Measurements from ENCODE around the gene TM4SF18. TPM values are rescaled to one million over a fixed set of nuclear protein-coding genes. Genes with fewer than 3 reads are reported as not detected.

The TM4SF18 gene
- polyA plus RNA-seq, 3 donors, result 23.1 to 31.6 (median 26.6) TPM

DNA sequence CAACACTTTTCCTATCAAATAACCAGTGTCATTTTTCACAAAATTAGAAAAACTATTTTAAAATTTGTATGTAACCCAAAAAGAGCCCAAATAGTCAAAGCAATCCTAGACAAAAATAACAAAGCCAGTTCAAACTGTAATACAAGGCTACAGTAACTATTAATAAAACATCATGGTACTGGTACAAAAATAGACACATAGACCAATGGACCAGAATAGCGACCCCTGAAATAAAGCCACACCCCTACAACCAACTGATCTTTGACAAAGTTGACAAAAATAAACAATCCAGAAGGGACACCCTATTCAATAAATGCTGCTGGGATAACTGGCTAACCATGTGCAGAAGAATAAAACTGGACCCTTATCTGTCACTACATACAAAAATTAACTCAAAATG is 19.9 kb downstream of the TM4SF18 start:
- DNase-seq (ENCODE audit: extremely low read depth in 1 of 11, low read depth in 9 of 11, low spot score in 4 of 11), result no peak

DNA sequence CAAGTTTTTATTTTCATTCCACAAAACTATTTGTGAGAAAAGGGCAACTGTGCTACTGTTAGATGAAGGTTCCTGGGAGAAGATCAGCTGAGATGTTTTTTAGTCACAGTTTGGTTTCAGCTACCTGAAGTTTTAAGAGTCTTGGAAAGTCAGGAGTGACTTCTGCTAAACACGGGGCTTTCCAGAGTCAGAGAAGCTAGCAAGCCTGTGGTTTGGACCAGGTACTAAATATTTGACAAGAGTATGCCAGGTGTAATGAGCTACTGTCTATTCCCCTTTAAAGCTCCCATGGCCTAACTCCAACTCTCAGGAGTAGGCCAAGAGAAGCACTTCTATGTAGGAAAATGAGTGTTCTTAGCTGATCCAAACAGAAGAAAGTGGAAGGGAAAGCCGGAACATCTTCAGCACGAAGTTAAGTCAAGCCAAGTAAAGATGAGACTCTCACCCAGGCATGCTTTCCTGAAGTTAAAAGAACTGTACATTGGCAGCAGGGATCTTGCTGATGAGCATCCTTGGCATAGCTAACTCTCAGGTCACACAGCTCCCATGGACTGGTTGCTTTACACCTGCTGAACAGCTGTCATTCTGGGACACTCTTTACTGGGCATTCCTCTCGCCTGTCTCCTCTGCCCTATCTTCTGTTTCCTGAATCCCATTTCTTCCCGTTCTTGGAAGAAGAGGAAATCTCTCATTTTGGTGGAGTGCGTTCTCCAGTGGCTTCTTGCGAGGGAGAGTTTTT is 22.5 kb downstream of the TM4SF18 start:
- DNase-seq (ENCODE audit: extremely low read depth in 1 of 11, low read depth in 9 of 11, low spot score in 4 of 11), result no peak

GRCh38 chr3:149307435-149307783 is 26.0 kb downstream of the TM4SF18 start:
- DNase-seq (ENCODE audit: extremely low read depth in 1 of 11, low read depth in 9 of 11, low spot score in 4 of 11), result no peak

- no peak for DNase-seq (ENCODE audit: extremely low read depth in 1 of 11, low read depth in 9 of 11, low spot score in 4 of 11)
These were observed 26.5 kb downstream of the TM4SF18 start for GRCh38 chr3:149306751-149307434.

DNA sequence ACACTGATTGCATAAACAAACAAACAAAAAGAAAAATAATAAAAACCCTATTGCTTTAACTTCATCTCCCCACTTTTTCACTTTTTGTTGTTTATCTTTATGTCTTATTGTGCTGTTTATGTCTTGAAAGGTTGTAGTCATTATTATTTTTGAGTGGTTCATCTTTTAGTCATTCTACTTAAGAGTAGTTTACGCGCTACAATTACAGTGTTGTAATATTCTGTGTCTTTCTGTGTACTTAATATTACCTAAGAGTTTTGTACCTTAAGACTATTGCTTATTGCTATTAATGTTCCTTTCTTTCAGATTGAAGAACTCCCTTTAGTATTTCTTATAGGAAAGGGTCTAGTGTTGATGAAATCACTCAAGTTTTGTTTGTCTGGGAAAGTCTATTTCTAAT is 28.1 kb downstream of the TM4SF18 start:
- no peak for DNase-seq (ENCODE audit: extremely low read depth in 1 of 11, low read depth in 9 of 11, low spot score in 4 of 11)

DNA sequence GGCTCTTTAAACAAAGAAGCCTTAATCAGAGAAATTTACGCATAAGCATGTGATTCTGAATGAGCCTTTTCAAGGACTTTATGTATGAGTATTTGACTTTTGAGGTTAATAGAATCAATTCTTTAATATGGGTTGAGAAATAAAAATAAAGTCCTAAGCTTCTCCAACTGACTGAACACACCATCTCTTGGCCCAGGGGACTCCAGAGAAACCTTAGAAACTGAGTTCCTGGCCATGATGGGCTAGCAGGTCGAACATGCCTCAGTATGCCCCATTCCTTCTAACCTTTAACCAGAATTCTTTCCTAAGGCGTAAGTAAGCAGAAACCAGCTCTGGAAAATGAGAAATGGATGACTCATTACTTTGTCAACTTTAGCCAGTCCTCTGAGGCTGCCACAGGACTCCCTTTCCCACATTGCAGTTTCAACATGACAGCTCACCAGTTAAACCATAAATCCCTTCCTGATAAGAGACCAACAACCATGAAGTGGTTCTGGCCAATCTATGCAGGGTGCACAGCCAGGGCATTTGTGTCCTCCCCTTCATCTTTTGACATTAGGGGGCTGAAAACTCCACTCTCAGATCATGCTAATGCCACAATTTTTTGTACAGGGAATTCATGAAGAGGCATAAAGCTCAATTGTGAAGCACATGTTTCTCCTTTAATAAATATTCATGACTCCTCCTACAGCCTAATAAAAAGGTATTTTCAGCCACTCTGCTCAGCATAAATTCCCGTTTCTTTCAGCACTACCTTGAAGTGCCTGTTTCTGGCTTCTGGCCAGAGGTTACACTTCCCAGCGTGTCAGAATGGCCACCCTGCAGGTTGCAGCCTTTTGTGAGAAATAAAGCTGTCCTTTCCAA is 33.3 kb downstream of the TM4SF18 start:
- peak in 10 of 11 donors; percentile 20 to 72 (median 45) for DNase-seq (ENCODE audit: extremely low read depth in 1 of 11, low read depth in 9 of 11, low spot score in 4 of 11)

DNA sequence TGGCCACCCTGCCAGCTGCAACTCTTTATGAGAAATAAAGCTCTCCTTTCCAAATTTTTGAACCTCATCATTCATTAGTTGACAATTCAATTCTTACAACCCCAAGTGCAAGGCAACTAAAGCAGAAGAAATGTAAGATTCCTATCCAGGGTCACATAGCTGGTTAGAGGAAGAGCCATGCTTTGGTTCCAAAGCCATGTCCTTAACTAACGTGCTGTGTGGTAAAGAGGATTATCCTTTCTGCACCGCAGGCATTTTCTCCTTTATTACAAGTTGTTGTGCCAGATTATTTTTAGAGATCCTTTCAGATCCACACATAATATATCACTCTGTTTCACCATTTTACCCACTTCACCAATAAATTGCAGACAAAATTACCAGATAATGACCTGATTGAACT is 36.5 kb downstream of the TM4SF18 start:
- DNase-seq (ENCODE audit: extremely low read depth in 1 of 11, low read depth in 9 of 11, low spot score in 4 of 11), result no peak

DNA sequence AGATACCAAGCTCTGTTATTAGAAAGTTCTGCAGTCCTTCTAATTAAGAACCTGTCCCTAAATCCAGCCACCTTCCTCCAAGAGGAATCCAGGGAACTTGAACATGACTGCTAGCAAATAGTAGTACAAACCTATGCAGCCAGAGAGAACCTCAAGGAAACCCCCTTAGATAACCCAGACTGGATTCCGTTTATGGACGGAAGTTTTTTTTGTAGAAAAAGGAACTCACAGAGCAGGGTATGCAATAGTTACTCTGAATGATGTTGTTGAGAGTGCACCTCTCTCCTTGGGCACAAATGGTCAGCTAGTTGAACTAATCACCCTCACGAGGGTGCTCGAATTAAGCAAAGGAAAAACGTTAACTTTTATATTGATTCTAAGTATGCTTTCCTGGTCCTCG is 40.8 kb downstream of the TM4SF18 start:
- DNase-seq (ENCODE audit: extremely low read depth in 1 of 11, low read depth in 9 of 11, low spot score in 4 of 11), result no peak

DNA sequence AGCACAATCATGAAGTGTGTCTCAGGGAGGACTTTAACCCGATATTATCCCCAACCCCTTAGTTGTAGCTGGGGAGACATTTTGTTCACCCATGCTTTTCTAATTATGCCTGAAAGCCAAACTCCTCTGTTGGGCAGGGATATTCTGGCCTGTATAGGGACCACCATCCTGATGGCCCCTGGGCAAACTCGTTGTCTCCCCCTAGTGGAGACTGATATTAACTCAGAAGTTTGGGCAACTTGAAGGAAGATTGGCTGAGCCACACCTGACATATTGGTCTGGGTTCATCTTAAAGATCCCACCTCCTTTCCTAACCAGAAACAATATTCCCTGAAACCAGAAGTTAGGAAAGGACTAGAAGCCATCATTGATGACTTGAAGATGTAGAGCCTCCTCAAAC is 42.3 kb downstream of the TM4SF18 start:
- DNase-seq (ENCODE audit: extremely low read depth in 1 of 11, low read depth in 9 of 11, low spot score in 4 of 11), result no peak

- DNase-seq (ENCODE audit: extremely low read depth in 1 of 11, low read depth in 9 of 11, low spot score in 4 of 11), result no peak
These were observed 44.8 kb downstream of the TM4SF18 start for GRCh38 chr3:149288655-149289054.

- no peak for DNase-seq (ENCODE audit: extremely low read depth in 1 of 11, low read depth in 9 of 11, low spot score in 4 of 11)
These were observed 49.4 kb downstream of the TM4SF18 start for GRCh38 chr3:149284034-149284433.

GRCh38 chr3:149283401-149283800 is 50.0 kb downstream of the TM4SF18 start:
- DNase-seq (ENCODE audit: extremely low read depth in 1 of 11, low read depth in 9 of 11, low spot score in 4 of 11), result no peak

- no peak for DNase-seq (ENCODE audit: extremely low read depth in 1 of 11, low read depth in 9 of 11, low spot score in 4 of 11)
These were observed 50.6 kb downstream of the TM4SF18 start for GRCh38 chr3:149282836-149283235.

DNA sequence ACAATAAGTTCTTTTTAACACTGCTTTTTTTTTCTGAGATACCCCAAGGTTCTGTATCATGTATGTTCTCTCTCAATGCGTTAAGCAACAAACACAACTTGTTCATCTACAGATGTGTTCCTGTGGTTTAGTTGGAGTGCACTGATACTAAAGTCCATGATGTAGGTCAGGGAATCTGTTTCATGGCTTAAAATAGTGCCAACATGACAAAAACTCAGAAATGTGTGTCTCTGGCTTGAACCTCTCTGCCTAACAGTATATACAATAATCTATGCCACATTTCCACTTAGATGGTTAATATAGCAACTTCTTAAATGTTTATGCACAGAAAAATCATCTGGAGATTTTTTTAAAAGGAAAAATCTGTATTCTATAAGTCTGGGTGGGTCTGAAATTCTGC is 51.1 kb downstream of the TM4SF18 start:
- no peak for DNase-seq (ENCODE audit: extremely low read depth in 1 of 11, low read depth in 9 of 11, low spot score in 4 of 11)

DNA sequence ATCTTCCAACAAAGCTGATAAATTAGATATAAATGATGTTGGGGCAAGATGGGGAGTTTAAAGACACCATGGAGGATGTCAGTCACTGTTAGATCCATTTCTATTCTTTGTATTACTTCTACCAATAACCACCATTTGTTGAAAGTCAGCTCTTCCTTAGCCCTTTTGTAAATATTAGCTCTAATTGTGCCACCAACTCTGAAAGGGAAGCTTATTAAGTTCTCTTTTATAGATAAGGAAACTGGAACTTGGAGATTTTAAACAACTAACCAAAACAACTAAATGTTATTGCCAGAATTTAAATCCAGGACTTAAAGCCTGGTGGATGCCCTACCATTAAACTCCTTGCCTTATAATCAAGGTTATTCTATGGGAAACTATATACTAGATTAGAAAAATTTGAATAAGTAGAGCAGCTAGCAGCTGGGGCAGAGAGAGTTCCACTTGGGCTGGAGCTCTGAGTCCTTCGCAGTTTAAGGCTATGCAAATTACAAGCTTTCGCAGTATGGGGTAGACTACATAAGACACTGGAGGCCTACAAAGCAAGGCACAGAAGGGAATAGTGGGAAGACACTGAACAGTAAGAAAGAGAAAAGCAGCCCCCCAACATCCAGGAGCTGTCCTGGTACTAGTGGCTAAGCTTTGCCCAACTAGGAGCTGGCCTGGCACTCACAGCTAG is 52.6 kb downstream of the TM4SF18 start:
- DNase-seq (ENCODE audit: extremely low read depth in 1 of 11, low read depth in 9 of 11, low spot score in 4 of 11), result no peak

DNA sequence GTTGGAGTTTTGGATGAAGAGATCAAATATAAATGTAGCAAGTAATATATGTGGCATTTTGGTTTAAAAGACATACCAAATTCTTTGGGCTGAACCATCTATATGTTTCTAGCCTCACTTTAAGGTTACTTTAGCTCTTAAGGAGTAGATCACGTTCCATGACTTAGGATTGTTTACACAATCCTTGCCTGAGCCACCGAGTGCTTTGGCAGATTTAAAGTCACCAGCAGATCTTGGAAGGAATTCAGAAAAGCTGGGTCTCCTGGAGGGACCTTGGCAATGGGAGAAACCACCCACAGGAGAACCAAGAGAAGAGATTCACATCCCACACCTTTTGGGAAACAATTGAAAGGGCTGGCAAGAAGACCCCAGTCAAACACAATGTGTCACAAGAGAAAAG is 54.5 kb downstream of the TM4SF18 start:
- no peak for DNase-seq (ENCODE audit: extremely low read depth in 1 of 11, low read depth in 9 of 11, low spot score in 4 of 11)

- peak in 1 of 11 donors; percentile 13 for DNase-seq (ENCODE audit: extremely low read depth in 1 of 11, low read depth in 9 of 11, low spot score in 4 of 11)
These were observed 56.1 kb downstream of the TM4SF18 start for GRCh38 chr3:149277331-149277813.

GRCh38 chr3:149276619-149277018 is 56.8 kb downstream of the TM4SF18 start:
- no peak for DNase-seq (ENCODE audit: extremely low read depth in 1 of 11, low read depth in 9 of 11, low spot score in 4 of 11)

- no peak for DNase-seq (ENCODE audit: extremely low read depth in 1 of 11, low read depth in 9 of 11, low spot score in 4 of 11)
These were observed 59.2 kb downstream of the TM4SF18 start for GRCh38 chr3:149274220-149274619.

All from renal cortex interstitium (tissue), 11 donors.